SJCRH30 (cell line): ENCODE measurements around the gene NCOA7. TPM values are rescaled to one million over a fixed set of nuclear protein-coding genes. Genes with fewer than 3 reads are reported as not detected.

Experiments
- DNase-seq, 2 experiments: peaks; one replicate each; pipeline ENCODE4 v3.0.0-alpha.2; 2015 to 2020
- H3K27ac ChIP-seq: fragments of 250-450 bp; sonication (Bioruptor Pico); 2 replicates; pipeline ENCODE4 v1.5.1; 2020; ENCODE audit warnings: mild to moderate bottlenecking, moderate library complexity
- H3K27me3 ChIP-seq: fragments of 250-450 bp; sonication (Bioruptor Pico); 2 replicates; pipeline ENCODE4 v1.5.1; 2020; ENCODE audit warnings: mild to moderate bottlenecking, moderate library complexity
- H3K36me3 ChIP-seq: fragments of 250-450 bp; sonication (Bioruptor Pico); 2 replicates; pipeline ENCODE4 v1.5.1; 2020; ENCODE audit warnings: mild to moderate bottlenecking, moderate library complexity
- H3K4me1 ChIP-seq: fragments of 250-450 bp; sonication (Bioruptor Pico); 2 replicates; pipeline ENCODE4 v1.5.1; 2020; ENCODE audit warnings: mild to moderate bottlenecking, moderate library complexity
- H3K4me3 ChIP-seq: fragments of 250-450 bp; sonication (Bioruptor Pico); 2 replicates; pipeline ENCODE4 v1.5.1; 2020; ENCODE audit warnings: mild to moderate bottlenecking, moderate library complexity
- H3K9me3 ChIP-seq: fragments of 250-450 bp; sonication (Bioruptor Pico); replicated peaks from 2 replicates; pipeline ENCODE4 v1.5.1; 2020; ENCODE audit warnings: mild to moderate bottlenecking, moderate library complexity
- total RNA-seq: library from RNA; depleted of rRNA; stranded (reverse); fragments of >200 nt; shearing (Covaris generic); gene quantifications from 2 replicates; pipeline ENCODE4 v1.2.3, GENCODE V29; 2014

NCOA7 gene
- total RNA-seq, 1 experiment from 2014 or later: 4.1 TPM

GRCh38 chr6:125808591-125808990 is 17.8 kb downstream of the NCOA7 start:
- no peak for DNase-seq
- no peaks in the 10 kb centered on the region for H3K36me3 ChIP-seq
- no peak overlapping the region for H3K27ac ChIP-seq
- H3K9me3 ChIP-seq: no peaks in the 10 kb centered on the region
- no peak overlapping the region for H3K4me3 ChIP-seq
- H3K27me3 ChIP-seq: no peaks in the 10 kb centered on the region
- H3K4me1 ChIP-seq: peaks cover 10% of the 10 kb centered on the region

- H3K27ac ChIP-seq: no peak overlapping the region
- no peaks in the 10 kb centered on the region for H3K27me3 ChIP-seq
- H3K4me3 ChIP-seq: no peak overlapping the region
- H3K4me1 ChIP-seq: peaks cover 10% of the 10 kb centered on the region
- no peaks in the 10 kb centered on the region for H3K9me3 ChIP-seq
- DNase-seq: no peak
- H3K36me3 ChIP-seq: no peaks in the 10 kb centered on the region
Measured at GRCh38 chr6:125809570-125810170, 18.9 kb downstream of the NCOA7 start.

- Histone ChIP-seq H3K36me3 (no peaks in the 10 kb centered on the region), H3K27me3 (no peaks in the 10 kb centered on the region), H3K4me3 (no peak overlapping the region), H3K4me1 (peaks cover 10% of the 10 kb centered on the region), H3K9me3 (no peaks in the 10 kb centered on the region), H3K27ac (no peak overlapping the region)
- DNase-seq: no peak
Measured at GRCh38 chr6:125810445-125810844, 19.7 kb downstream of the NCOA7 start.

- no peaks in the 10 kb centered on the region for H3K9me3 ChIP-seq
- no peaks in the 10 kb centered on the region for H3K36me3 ChIP-seq
- H3K4me1 ChIP-seq: peaks cover 10% of the 10 kb centered on the region
- H3K27ac ChIP-seq: no peak overlapping the region
- no peak overlapping the region for H3K4me3 ChIP-seq
- DNase-seq: no peak
- H3K27me3 ChIP-seq: no peaks in the 10 kb centered on the region
Measured at GRCh38 chr6:125811259-125811658, 20.5 kb downstream of the NCOA7 start.

GRCh38 chr6:125812394-125813292 is 21.9 kb downstream of the NCOA7 start:
- Histone ChIP-seq H3K27ac (peak overlapping the region; percentile 26; the same call in 1 of the 2 replicates), H3K4me3 (no peak overlapping the region), H3K36me3 (no peaks in the 10 kb centered on the region), H3K27me3 (no peaks in the 10 kb centered on the region), H3K4me1 (peaks cover 10% of the 10 kb centered on the region), H3K9me3 (no peaks in the 10 kb centered on the region)
- DNase-seq: peak; percentile 6 to 57

GRCh38 chr6:125814481-125814880 is 23.7 kb downstream of the NCOA7 start:
- no peak for DNase-seq
- Histone ChIP-seq H3K4me1 (peaks cover 10% of the 10 kb centered on the region), H3K27me3 (no peaks in the 10 kb centered on the region), H3K4me3 (no peak overlapping the region), H3K36me3 (no peaks in the 10 kb centered on the region), H3K9me3 (no peaks in the 10 kb centered on the region), H3K27ac (no peak overlapping the region)

- Histone ChIP-seq H3K27me3 (no peaks in the 10 kb centered on the region), H3K4me1 (peaks cover 10% of the 10 kb centered on the region), H3K9me3 (no peaks in the 10 kb centered on the region), H3K27ac (no peak overlapping the region), H3K36me3 (no peaks in the 10 kb centered on the region), H3K4me3 (no peak overlapping the region)
- DNase-seq: no peak
Measured at GRCh38 chr6:125815080-125815910, 24.5 kb downstream of the NCOA7 start.

- Histone ChIP-seq H3K4me3 (no peak overlapping the region), H3K9me3 (no peaks in the 10 kb centered on the region), H3K36me3 (no peaks in the 10 kb centered on the region), H3K27me3 (no peaks in the 10 kb centered on the region), H3K27ac (no peak overlapping the region), H3K4me1 (peaks cover 10% of the 10 kb centered on the region)
- DNase-seq: no peak
Measured at GRCh38 chr6:125816828-125817280, 26.1 kb downstream of the NCOA7 start.

- Histone ChIP-seq H3K27me3 (no peaks in the 10 kb centered on the region), H3K9me3 (no peaks in the 10 kb centered on the region), H3K36me3 (no peaks in the 10 kb centered on the region), H3K4me3 (no peak overlapping the region), H3K27ac (no peak overlapping the region), H3K4me1 (no peaks in the 10 kb centered on the region)
- DNase-seq: no peak
Measured at GRCh38 chr6:125818225-125818657, 27.5 kb downstream of the NCOA7 start.

GRCh38 chr6:125818772-125819260 is 28.1 kb downstream of the NCOA7 start:
- Histone ChIP-seq H3K4me3 (no peak overlapping the region), H3K27ac (no peak overlapping the region), H3K9me3 (no peaks in the 10 kb centered on the region), H3K4me1 (peaks cover 3% of the 10 kb centered on the region; the same call in 1 of the 2 replicates), H3K36me3 (no peaks in the 10 kb centered on the region), H3K27me3 (no peaks in the 10 kb centered on the region)
- no peak for DNase-seq

GRCh38 chr6:125819535-125820326 is 29.0 kb downstream of the NCOA7 start:
- Histone ChIP-seq H3K4me1 (peaks cover 3% of the 10 kb centered on the region; the same call in 1 of the 2 replicates), H3K36me3 (no peaks in the 10 kb centered on the region), H3K27me3 (no peaks in the 10 kb centered on the region), H3K4me3 (no peak overlapping the region), H3K9me3 (no peaks in the 10 kb centered on the region), H3K27ac (no peak overlapping the region)
- DNase-seq: no peak

GRCh38 chr6:125821825-125822281 is 31.1 kb downstream of the NCOA7 start:
- no peak overlapping the region for H3K27ac ChIP-seq

GRCh38 chr6:125823180-125823579 is 32.4 kb downstream of the NCOA7 start:
- Histone ChIP-seq H3K27ac (no peak overlapping the region), H3K4me1 (peaks cover 3% of the 10 kb centered on the region; the same call in 1 of the 2 replicates)
- DNase-seq: no peak

More at GRCh38 chr6:125821825-125822281, 31.1 kb downstream of the NCOA7 start:
- peaks cover 3% of the 10 kb centered on the region; the same call in 1 of the 2 replicates for H3K4me1 ChIP-seq
- H3K4me3 ChIP-seq: no peak overlapping the region
- no peaks in the 10 kb centered on the region for H3K36me3 ChIP-seq
- H3K9me3 ChIP-seq: no peaks in the 10 kb centered on the region
- no peak for DNase-seq
- H3K27me3 ChIP-seq: no peaks in the 10 kb centered on the region

More at GRCh38 chr6:125823180-125823579, 32.4 kb downstream of the NCOA7 start:
- H3K36me3 ChIP-seq: no peaks in the 10 kb centered on the region
- no peaks in the 10 kb centered on the region for H3K27me3 ChIP-seq
- H3K4me3 ChIP-seq: no peak overlapping the region
- no peaks in the 10 kb centered on the region for H3K9me3 ChIP-seq
